ENCODE measurements around the gene HSBP1. TPM values are rescaled to one million over a fixed set of nuclear protein-coding genes. Genes with fewer than 3 reads are reported as not detected.

HSBP1 gene
- total RNA-seq, 1 donor from 2014 or later, result 115 TPM

DNA sequence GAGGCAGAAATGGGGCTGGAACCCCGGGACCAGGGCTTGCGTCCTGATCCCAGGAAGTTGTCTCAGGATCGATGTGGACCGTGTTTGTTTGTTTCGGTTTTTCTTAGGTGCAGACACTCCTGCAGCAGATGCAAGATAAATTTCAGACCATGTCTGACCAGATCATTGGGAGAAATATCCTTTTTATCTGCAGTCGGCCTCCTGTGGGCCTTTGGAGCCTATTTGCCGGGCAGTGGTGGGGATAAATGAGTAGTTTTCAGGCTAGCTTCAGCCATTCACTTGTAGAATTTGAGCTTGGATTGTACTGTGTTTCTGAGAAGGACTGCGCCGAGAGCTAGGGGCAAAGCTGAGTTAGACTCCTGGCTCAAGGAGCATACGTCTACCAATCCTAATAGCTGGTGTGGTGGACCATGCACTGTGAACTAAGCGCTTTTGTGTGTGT lies 816 bp downstream of the HSBP1 start:
- Mint-ChIP-seq H3K27me3 (ENCODE audit: insufficient read depth) (peaks cover 1% of the 10 kb centered on the region), H3K4me3 (peak overlapping the region; percentile 98), H3K27ac (peak overlapping the region; percentile 95), H3K36me3 (ENCODE audit: low read depth) (peaks cover 19% of the 10 kb centered on the region), H3K4me1 (ENCODE audit: low read depth) (peaks cover 30% of the 10 kb centered on the region), H3K9me3 (no peaks in the 10 kb centered on the region)
- intact Hi-C loops (cut with micrococcal nuclease), result loop anchor here (5.0 kb wide), 3 partner anchors 379 to 1989 kb away; partner anchors contain the start of genes COX4I1, EMC8, KIAA0513 and TAF1C
- DNase-seq (ENCODE audit: low spot score), result no peak

DNA sequence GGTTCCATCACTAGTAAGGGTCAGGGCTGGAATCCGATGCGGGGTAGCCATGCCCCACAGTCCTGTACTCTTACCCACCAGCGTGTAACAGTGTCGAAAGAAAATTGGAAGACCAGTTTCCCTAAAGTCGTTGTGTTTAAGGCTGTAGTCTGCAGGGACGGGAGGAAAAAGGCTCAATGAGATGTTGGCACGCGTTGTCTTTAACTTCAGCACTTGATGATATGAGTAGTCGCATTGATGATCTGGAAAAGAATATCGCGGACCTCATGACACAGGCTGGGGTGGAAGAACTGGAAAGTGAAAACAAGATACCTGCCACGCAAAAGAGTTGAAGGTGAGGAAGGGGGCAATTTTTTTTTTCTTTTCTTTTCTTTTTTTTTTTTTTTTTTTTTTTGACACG lies 1.3 kb downstream of the HSBP1 start:
- intact Hi-C loops (cut with micrococcal nuclease), result loop anchor here (5.0 kb wide), 3 partner anchors 378 to 1988 kb away; partner anchors contain the start of genes COX4I1, EMC8, KIAA0513 and TAF1C
- Mint-ChIP-seq H3K27ac (no peak overlapping the region), H3K9me3 (no peaks in the 10 kb centered on the region), H3K4me3 (peak overlapping the region; percentile 98), H3K36me3 (ENCODE audit: low read depth) (peaks cover 19% of the 10 kb centered on the region), H3K27me3 (ENCODE audit: insufficient read depth) (no peaks in the 10 kb centered on the region), H3K4me1 (ENCODE audit: low read depth) (peaks cover 30% of the 10 kb centered on the region)
- DNase-seq (ENCODE audit: low spot score), result no peak

DNA sequence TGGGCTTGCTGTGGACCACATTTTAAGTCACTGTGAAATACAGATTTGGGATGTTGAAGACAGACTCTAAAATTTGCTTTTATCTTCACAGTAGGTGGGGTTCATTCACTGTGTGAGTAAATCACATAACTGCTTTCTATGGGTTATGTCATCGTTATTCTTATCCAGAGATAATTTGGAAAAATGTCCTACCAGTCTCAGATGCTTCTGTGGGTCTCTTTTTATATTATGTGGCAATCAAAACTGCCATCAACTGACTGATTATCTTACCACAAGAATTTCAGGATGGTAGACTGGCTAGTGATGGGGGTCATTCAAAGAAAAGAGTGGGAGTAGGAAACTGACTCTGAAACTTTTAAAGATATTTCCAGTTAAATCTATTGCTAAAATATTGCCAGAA lies 3.1 kb downstream of the HSBP1 start:
- Mint-ChIP-seq H3K9me3 (no peaks in the 10 kb centered on the region), H3K4me1 (ENCODE audit: low read depth) (peaks cover 30% of the 10 kb centered on the region), H3K27ac (no peak overlapping the region), H3K36me3 (ENCODE audit: low read depth) (peaks cover 19% of the 10 kb centered on the region), H3K4me3 (peak overlapping the region; percentile 30), H3K27me3 (ENCODE audit: insufficient read depth) (no peaks in the 10 kb centered on the region)
- intact Hi-C loops (cut with micrococcal nuclease), result no loop called here
- DNase-seq (ENCODE audit: low spot score), result no peak

DNA sequence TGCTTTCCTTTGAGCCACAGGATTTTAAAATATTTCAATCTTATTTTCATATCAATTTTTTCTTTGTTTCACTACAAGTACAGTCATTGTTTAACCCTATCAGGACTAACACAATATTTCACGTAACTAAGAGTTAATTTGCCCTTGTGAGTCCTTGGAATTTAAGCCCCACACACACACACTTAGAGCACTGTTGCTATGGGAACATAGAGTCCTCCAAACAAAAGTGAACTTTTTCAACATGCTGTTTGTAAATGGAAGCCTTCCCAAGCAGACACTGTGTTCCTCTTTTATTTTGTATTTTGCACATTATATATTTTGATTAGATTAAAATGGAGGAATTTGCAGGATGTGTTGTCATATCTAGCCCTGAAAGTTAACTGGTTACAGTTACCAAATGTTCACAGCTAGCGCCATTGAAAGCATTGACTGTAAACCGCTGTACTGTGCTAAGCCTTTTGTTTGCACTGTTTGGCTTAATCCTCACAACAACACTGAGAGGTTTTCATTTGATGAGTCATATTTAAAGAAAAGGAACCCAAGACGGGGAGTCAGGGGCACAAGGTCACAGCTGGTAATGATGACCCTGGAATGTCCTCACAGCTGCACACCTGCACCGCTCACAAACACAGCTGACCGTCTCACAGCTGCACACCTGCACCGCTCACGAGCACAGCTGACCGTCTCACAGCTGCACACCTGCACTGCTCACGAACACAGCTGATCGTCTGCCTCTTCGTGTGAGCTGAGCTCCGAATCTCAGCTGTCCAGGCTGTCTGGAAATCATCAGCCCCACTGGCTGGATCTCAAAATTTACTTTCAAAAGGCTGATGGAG lies 6.3 kb downstream of the HSBP1 start:
- Mint-ChIP-seq H3K9me3 (no peaks in the 10 kb centered on the region), H3K36me3 (ENCODE audit: low read depth) (peaks cover 13% of the 10 kb centered on the region), H3K4me3 (no peak overlapping the region), H3K27me3 (ENCODE audit: insufficient read depth) (peaks cover 5% of the 10 kb centered on the region), H3K27ac (no peak overlapping the region), H3K4me1 (ENCODE audit: low read depth) (peaks cover 15% of the 10 kb centered on the region)
- DNase-seq (ENCODE audit: low spot score), result no peak
- intact Hi-C loops (cut with micrococcal nuclease), result no loop called here

DNA sequence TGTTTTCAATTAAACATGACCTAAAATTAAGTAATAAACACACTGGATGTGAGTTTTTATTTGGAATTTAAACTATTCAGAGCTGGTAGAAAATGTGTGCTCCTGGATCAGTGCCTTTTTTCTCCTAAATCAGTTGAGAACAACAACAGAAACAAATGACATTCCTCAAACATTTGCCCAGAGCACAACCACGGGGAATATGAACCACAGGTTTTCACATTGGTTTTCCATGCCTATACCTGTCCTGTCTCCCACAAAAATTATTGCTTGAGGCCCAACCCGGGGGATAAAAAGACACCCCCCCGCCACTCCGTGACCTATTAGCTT lies 6.8 kb downstream of the HSBP1 start:
- Mint-ChIP-seq H3K4me1 (ENCODE audit: low read depth) (peaks cover 11% of the 10 kb centered on the region), H3K4me3 (no peak overlapping the region), H3K27ac (no peak overlapping the region), H3K9me3 (no peaks in the 10 kb centered on the region), H3K27me3 (ENCODE audit: insufficient read depth) (peaks cover 5% of the 10 kb centered on the region), H3K36me3 (ENCODE audit: low read depth) (peaks cover 11% of the 10 kb centered on the region)
- DNase-seq (ENCODE audit: low spot score), result no peak
- intact Hi-C loops (cut with micrococcal nuclease), result no loop called here

DNA sequence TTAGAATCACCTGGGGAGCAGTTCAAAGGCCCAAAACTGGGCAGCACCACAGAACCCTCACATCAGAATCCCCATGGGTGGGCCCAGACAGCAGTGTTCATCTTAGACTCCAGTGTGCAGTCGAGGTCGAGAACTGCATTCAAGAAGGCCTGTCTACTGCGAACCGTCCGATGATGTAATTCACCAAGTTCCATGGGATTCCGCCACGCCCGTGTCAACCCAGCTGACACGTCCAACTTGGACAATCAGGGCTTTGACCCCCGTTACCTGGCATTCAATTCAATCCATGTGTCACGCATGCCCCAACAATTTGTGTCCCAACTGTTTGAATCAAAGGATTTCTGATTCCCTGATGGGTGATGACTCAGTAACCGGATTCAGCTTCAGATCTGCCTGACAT lies 9.2 kb downstream of the HSBP1 start:
- Mint-ChIP-seq H3K9me3 (no peaks in the 10 kb centered on the region), H3K27ac (no peak overlapping the region), H3K27me3 (ENCODE audit: insufficient read depth) (peaks cover 8% of the 10 kb centered on the region), H3K4me1 (ENCODE audit: low read depth) (no peaks in the 10 kb centered on the region), H3K4me3 (no peak overlapping the region), H3K36me3 (ENCODE audit: low read depth) (peaks cover 3% of the 10 kb centered on the region)
- no peak for DNase-seq (ENCODE audit: low spot score)
- intact Hi-C loops (cut with micrococcal nuclease), result no loop called here

DNA sequence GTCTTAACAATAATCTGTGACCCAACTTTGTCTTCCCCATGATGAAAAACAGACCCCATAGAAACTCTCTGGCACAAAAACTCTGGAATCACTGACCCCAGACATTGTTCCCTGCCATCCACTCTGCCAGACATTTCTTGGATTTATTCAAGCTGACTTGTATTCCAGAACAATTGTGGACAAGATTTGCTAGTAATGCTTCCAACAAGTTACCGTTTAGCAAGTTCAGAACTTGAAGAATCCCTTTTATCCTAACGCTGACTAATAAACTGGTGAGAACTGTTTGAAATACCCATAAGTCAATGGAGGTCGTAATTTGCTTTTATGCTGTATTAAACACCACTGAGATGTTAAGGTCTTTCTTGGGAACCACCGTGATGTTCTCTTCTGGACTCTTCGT lies 10.5 kb downstream of the HSBP1 start:
- no peak for DNase-seq (ENCODE audit: low spot score)
- Mint-ChIP-seq H3K27me3 (ENCODE audit: insufficient read depth) (peaks cover 10% of the 10 kb centered on the region), H3K9me3 (no peaks in the 10 kb centered on the region), H3K4me3 (no peak overlapping the region), H3K36me3 (ENCODE audit: low read depth) (no peaks in the 10 kb centered on the region), H3K4me1 (ENCODE audit: low read depth) (no peaks in the 10 kb centered on the region), H3K27ac (no peak overlapping the region)
- intact Hi-C loops (cut with micrococcal nuclease), result no loop called here

DNA sequence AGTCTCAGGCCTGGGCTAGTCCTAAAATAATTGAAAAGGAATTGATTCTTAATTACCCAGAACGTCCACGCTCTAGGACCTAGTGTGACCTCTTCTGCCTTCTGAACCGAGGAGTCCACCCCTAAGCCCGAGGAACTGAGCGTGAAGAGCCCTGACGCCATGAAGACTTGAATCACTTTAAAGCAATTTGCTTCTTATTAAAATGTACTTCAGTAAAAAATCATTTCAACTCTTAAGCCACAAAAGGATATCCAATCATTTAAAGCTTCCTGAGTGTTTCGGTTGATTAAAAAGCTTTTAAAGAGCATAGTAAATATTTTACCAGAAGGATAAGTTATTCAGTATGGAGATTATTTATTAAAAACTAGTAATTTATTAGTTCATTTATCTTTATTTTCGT lies 11.6 kb downstream of the HSBP1 start:
- H3K27me3 Mint-ChIP-seq (ENCODE audit: insufficient read depth), result peaks cover 10% of the 10 kb centered on the region
- H3K9me3 Mint-ChIP-seq, result no peaks in the 10 kb centered on the region
- intact Hi-C loops (cut with micrococcal nuclease), result no loop called here
- no peak overlapping the region for H3K4me3 Mint-ChIP-seq
- H3K27ac Mint-ChIP-seq, result no peak overlapping the region
- no peaks in the 10 kb centered on the region for H3K36me3 Mint-ChIP-seq (ENCODE audit: low read depth)
- H3K4me1 Mint-ChIP-seq (ENCODE audit: low read depth), result no peaks in the 10 kb centered on the region
- DNase-seq (ENCODE audit: low spot score), result no peak

DNA sequence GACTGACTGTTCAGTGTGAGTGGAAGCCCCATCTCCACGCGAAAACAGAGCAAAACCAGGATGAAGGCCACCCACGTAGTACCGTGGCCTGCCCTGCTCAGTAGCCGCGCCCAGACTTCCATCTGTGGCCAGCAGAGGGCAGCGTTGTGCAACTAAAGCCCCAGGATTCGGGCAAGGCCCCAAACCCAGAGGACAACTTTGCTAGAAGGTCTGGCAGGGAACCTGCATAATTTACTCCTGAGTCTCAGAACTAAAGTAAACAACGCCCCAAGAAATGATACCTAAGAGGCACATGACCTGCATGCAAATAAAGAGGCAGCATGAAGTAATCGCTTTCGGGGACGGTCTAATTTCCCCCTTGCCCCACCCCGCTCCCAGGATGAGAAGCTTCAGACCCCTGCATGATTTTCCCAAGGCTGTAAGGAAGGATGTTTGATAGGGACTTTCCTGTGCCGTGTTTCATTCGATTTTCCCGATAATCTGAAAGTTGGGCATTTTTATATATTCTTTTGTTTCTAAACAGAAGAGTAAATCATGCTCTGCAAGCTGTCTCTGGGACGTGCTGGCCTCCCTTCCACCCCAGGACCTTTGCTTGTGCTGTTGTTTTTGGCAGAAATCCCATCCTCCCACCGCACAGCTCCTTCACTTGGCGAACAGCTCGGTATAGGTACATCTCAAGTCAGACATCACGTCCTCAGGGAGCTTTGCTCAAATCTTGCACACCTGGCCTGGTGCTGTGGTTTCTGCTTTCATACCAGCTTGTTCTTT lies 18.6 kb downstream of the HSBP1 start:
- Mint-ChIP-seq H3K27me3 (ENCODE audit: insufficient read depth) (peaks cover 6% of the 10 kb centered on the region), H3K36me3 (ENCODE audit: low read depth) (no peaks in the 10 kb centered on the region), H3K9me3 (no peaks in the 10 kb centered on the region), H3K4me3 (no peak overlapping the region), H3K27ac (no peak overlapping the region), H3K4me1 (ENCODE audit: low read depth) (no peaks in the 10 kb centered on the region)
- peak; percentile 70 for DNase-seq (ENCODE audit: low spot score)
- intact Hi-C loops (cut with micrococcal nuclease), result loop anchor here (1.0 kb wide), 7 partner anchors 10 to 239 kb away; partner anchors contain the start of genes HSBP1 and MLYCD

DNA sequence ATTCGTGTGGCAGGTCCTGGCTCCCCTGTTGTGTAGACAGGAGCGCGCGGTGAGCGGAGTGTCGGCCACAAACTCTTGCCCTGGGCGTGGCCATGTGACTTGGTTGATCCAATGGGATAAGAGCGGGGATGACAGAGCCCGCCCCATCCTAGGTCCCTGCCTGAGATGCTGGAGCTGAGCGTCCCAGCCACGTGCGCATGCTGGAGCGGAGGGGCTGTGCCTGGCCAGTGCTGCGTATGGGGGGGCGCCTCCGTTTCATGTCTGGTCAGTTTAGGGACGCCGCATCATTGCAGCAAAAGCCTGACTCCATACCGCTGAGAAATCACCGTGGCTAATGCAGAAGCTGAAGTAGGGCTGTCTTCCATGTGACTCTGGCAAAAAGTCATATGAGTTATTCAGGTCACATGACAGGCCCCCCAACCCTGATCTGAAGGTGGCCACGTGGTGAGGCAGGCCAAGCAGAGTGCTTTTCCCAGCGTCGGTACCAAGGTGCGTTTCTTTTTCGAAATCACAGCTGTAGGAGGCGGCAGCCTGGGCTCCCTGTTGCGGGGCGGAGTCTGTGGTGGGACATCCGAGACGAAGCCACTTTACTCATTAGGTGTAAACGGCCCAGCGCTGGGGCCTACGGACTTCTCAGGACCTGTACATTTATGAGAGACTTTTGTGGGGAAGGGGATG lies 22.5 kb downstream of the HSBP1 start:
- no peak for DNase-seq (ENCODE audit: low spot score)
- Mint-ChIP-seq H3K27ac (no peak overlapping the region), H3K9me3 (no peaks in the 10 kb centered on the region), H3K4me3 (no peak overlapping the region), H3K27me3 (ENCODE audit: insufficient read depth) (peaks cover 12% of the 10 kb centered on the region), H3K4me1 (ENCODE audit: low read depth) (peaks cover 2% of the 10 kb centered on the region), H3K36me3 (ENCODE audit: low read depth) (no peaks in the 10 kb centered on the region)
- intact Hi-C loops (cut with micrococcal nuclease), result no loop called here

DNA sequence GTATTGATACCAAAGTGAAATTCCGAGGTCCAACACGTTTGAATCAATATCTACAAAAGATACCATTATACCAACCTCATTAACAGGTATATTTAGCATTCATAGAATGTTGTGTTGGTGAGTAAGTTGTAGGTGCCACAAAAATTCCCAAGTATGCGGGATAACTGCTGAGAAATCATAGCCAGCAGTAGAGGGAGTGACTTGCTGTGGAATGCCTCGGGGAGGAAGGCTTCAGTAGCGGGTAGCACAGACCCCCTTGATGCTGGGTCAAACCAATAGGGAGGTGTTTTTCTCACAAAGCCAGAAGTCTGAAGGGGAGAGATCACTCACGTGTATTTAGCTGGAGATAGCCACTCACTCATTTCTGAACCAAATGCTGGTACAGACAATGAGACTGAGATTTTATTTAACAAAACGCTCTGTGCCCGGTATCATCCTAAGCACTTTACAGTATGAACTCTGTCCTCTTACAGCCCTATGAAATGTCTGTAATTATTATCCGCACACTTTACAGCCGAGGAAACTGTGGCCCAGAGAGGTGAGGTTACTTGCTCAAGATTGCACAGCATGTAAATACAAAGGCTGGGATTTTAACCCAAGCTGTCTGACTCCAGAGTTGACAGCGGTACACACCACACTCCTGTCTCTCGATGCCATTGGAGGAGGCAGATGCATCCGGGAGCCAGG lies 23.1 kb downstream of the HSBP1 start:
- H3K27ac Mint-ChIP-seq, result no peak overlapping the region
- DNase-seq (ENCODE audit: low spot score), result no peak
- H3K4me3 Mint-ChIP-seq, result no peak overlapping the region
- H3K9me3 Mint-ChIP-seq, result no peaks in the 10 kb centered on the region
- intact Hi-C loops (cut with micrococcal nuclease), result no loop called here
- peaks cover 9% of the 10 kb centered on the region for H3K4me1 Mint-ChIP-seq (ENCODE audit: low read depth)
- H3K27me3 Mint-ChIP-seq (ENCODE audit: insufficient read depth), result peaks cover 15% of the 10 kb centered on the region
- no peaks in the 10 kb centered on the region for H3K36me3 Mint-ChIP-seq (ENCODE audit: low read depth)

DNA sequence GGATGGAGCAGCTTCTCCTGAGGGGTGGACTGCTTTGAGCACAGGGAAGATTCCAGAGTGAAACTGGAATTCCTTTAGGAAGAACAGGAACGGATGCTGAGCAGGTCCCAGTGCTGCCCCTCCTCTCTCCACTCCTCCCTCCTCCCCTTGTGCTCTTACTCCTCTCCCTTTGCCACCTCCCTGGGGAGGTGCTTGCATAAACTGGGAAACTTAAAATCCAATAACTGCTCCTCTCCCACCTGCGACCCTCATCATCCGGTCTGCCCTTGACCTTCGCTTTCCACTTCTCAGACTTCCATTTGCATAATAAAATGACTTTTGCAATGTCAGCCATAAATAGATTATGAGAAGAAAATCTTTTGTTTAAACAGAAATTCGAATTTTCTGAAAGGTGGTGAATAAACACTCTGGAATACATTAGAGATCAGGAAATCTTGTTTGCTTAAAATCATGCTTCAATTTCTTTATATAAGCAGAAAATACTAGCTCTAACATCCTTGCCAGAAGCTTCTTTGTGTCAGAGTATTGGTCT lies 23.7 kb downstream of the HSBP1 start:
- H3K4me1 Mint-ChIP-seq (ENCODE audit: low read depth), result peaks cover 15% of the 10 kb centered on the region
- H3K27ac Mint-ChIP-seq, result no peak overlapping the region
- intact Hi-C loops (cut with micrococcal nuclease), result no loop called here
- peaks cover 20% of the 10 kb centered on the region for H3K27me3 Mint-ChIP-seq (ENCODE audit: insufficient read depth)
- no peak for DNase-seq (ENCODE audit: low spot score)
- no peak overlapping the region for H3K4me3 Mint-ChIP-seq
- no peaks in the 10 kb centered on the region for H3K9me3 Mint-ChIP-seq
- no peaks in the 10 kb centered on the region for H3K36me3 Mint-ChIP-seq (ENCODE audit: low read depth)

Data from activated T-helper 1 cell treated with anti-CD3 and anti-CD28 coated beads, Interleukin-12 subunit alpha, Interleukin-12 subunit beta, Interleukin-2, Interleukin-4 antibody, amounts not matched to agents 30 ng/mL and 10 ng/mL and 1 ng/mL, durations not matched to agents 14 hours and 24 hours and 36 hours (primary cell).